Thymus (tissue), 11 donors: ENCODE measurements around the gene NCKAP1. TPM values are rescaled to one million over a fixed set of nuclear protein-coding genes. Genes with fewer than 3 reads are reported as not detected.
A peak's percentile ranks its signal among the peaks of the same experiment; 100 is the strongest.
"Not testable (repeated sequence)": the region's sequence is repeated elsewhere in the genome, so short reads cannot be mapped to it uniquely, and the experiment has no call there.

Experiments used
- DNase-seq, 9 donors: peaks; one replicate each; pipeline ENCODE4 v3.0.0-alpha.2; 2013; ENCODE audit warnings: low spot score in 9 of 9, low read depth in 6 of 9, missing footprints in 1 of 9
- H3K27ac ChIP-seq, 2 donors: one replicate each; pipeline ENCODE4 v1.5.1; 2013; ENCODE audit warnings: control low read depth in 1 of 2, low read depth in 1 of 2, low read length in 1 of 2, mild to moderate bottlenecking in 1 of 2, moderate library complexity in 1 of 2
- H3K27me3 ChIP-seq, 2 donors: one replicate each; pipeline ENCODE4 v1.5.1; 2013; ENCODE audit warnings: low read length in 1 of 2; ENCODE audit not compliant: control insufficient read depth in 2 of 2, insufficient read depth in 1 of 2
- H3K36me3 ChIP-seq, 2 donors: one replicate each; pipeline ENCODE4 v1.5.1; 2013; ENCODE audit warnings: low read length in 1 of 2, mild to moderate bottlenecking in 1 of 2, moderate library complexity in 1 of 2; ENCODE audit not compliant: control insufficient read depth in 2 of 2, insufficient read depth in 2 of 2
- H3K4me1 ChIP-seq, 2 donors: one replicate each; pipeline ENCODE4 v1.5.1; 2013; ENCODE audit warnings: low read length in 2 of 2; ENCODE audit not compliant: control insufficient read depth in 2 of 2, insufficient read depth in 2 of 2
- H3K4me3 ChIP-seq, 2 donors: one replicate each; pipeline ENCODE4 v1.5.1; 2013; ENCODE audit warnings: low read length in 2 of 2, control low read depth in 1 of 2, mild to moderate bottlenecking in 1 of 2
- H3K9me3 ChIP-seq, 2 donors: one replicate each; pipeline ENCODE4 v1.5.1; 2013; ENCODE audit warnings: low read length in 1 of 2, mild to moderate bottlenecking in 1 of 2; ENCODE audit not compliant: control insufficient read depth in 2 of 2, insufficient read depth in 1 of 2
- WGBS: extraction: QIAGEN DNeasy Blood & Tissue Kit; methylation state at CpG from one replicate; pipeline ENCODE4 v1.1.7; 2013; 5-methylcytosine and 5-hydroxymethylcytosine counted together
- polyA plus RNA-seq: library from polyadenylated mRNA; stranded (reverse); fragments of 200-250 nt; gene quantifications from one replicate; pipeline ENCODE4 v1.2.3, GENCODE V29; 2013
- total RNA-seq: library from RNA; stranded (reverse); fragments of 120-200 nt; gene quantifications from one replicate; pipeline ENCODE4 v1.2.4, GENCODE V29; 2013
- donor health status: healthy.

The NCKAP1 gene
- total and polyA plus RNA-seq, 2 donors: 23.7 to 36.8 TPM

DNA sequence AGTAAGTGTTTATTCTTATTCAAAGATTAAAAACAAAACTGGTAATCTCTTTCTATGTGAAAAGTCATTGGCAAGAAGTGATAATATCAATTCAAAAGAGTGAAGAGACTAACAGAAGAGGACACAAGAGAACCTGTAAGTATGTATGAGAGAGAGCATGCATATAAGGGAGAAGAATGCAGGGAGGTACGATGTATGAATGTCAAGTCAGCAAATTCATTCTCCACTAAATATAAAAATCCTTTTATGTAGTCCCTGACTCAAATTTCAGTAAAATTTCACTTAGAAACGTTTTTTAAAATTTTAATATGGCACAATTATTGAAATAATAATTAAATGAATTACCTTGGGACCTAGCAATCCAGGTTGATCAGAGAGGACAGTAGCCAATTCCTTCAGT is 55.3 kb downstream of the NCKAP1 start:
- no peak overlapping the region for H3K27ac ChIP-seq
- DNase-seq: no peak
- WGBS: 77% methylated on average over 2 of the region's 2 CpGs
- H3K9me3 ChIP-seq: no peaks in the 10 kb centered on the region
- H3K27me3 ChIP-seq: no peaks in the 10 kb centered on the region
- H3K4me3 ChIP-seq: no peak overlapping the region
- no peaks in the 10 kb centered on the region for H3K4me1 ChIP-seq
- H3K36me3 ChIP-seq: no peaks in the 10 kb centered on the region

DNA sequence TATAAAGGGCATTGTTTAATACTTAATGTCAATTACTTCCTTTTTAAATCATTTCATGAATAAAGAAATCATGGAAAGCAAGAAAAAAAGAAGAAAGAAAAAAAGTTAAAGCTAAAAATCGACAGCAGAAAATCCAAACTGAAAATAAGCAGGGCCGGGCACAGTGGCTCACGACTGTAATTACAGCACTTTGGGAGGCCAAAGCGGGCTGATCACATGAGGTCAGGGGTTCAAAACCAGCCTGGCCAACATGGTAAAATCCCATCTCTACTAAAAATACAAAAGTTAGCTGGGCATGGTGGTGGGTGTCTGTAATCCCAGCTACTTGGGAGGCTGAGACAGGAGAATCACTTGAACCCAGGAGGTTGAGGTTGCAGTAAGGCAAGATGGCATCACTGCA is 56.8 kb downstream of the NCKAP1 start:
- not testable (repeated sequence) for H3K36me3 ChIP-seq, H3K4me1 ChIP-seq, H3K9me3 ChIP-seq, H3K4me3 ChIP-seq, H3K27me3 ChIP-seq, DNase-seq, H3K27ac ChIP-seq
- WGBS: 94% methylated on average over 4 of the region's 4 CpGs

DNA sequence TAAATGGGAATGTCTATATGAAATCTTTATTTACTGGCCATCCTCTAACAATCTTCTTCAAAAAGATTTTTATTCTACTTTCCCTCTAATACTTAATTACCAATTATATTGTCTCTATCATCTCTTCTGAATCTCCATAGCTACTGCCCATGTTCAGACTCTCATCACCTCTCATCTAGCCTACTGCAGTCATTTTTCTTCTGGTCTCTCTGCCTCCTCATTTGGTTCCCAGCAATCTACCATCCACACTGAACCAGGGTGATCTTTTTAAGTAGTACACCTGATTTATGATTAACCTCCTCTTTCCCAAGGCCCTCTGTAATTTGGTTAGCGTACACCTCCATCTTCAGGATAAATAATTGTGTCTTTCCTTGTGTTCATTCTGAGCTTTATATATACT is 57.6 kb downstream of the NCKAP1 start:
- no peaks in the 10 kb centered on the region for H3K4me1 ChIP-seq
- H3K4me3 ChIP-seq: no peak overlapping the region
- no peaks in the 10 kb centered on the region for H3K36me3 ChIP-seq
- no peaks in the 10 kb centered on the region for H3K9me3 ChIP-seq
- H3K27ac ChIP-seq: no peak overlapping the region
- H3K27me3 ChIP-seq: no peaks in the 10 kb centered on the region
- 97% methylated on average over 1 of the region's 1 CpG for WGBS
- no peak for DNase-seq

DNA sequence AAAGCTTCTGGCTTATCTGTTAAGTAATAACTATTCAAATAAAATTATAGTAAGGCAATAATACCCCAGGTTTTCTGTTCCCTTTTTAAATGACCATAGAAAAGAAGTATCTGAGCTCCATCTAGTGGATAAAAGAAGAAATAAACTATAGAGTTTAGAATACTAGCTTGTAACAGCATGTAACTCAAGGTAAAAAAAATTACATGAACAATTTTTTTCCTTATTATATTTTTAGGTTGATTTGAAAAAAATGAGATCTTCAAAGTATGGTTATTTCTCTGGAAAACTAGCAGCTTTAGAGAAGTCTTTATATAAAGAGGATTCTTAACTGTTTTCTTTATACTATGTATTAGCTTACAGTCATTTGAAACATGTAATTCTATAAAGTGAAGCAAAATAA is 58.1 kb downstream of the NCKAP1 start:
- Histone ChIP-seq H3K4me1 (no peaks in the 10 kb centered on the region), H3K27me3 (no peaks in the 10 kb centered on the region), H3K36me3 (no peaks in the 10 kb centered on the region), H3K9me3 (no peaks in the 10 kb centered on the region), H3K4me3 (no peak overlapping the region), H3K27ac (no peak overlapping the region)
- DNase-seq: peak in 7 of 9 donors; percentile 2 to 58 (median 15)

DNA sequence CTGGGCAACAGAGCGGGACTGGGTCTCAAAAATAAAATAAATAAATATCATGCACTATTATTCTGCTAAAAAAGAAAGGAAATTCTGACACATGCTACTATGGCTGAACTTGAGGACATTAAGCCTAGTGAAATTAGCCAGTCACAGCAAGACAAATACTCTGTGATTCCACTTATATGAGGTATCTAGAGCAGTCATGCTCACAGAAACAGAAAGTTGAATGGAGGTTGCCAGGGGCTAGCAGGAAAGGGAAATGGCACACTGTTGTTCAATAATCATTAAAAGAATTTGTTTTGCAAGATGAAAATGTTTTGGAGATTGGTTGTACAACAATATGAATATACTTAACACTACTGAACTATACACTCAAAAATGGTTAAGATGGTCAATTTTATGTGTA is 60.8 kb downstream of the NCKAP1 start:
- H3K4me3 ChIP-seq: no peak overlapping the region
- H3K27me3 ChIP-seq: no peaks in the 10 kb centered on the region
- H3K9me3 ChIP-seq: no peaks in the 10 kb centered on the region
- H3K36me3 ChIP-seq: no peaks in the 10 kb centered on the region
- H3K27ac ChIP-seq: no peak overlapping the region
- WGBS: 100% methylated on average over 1 of the region's 1 CpG
- no peak for DNase-seq
- H3K4me1 ChIP-seq: no peaks in the 10 kb centered on the region

DNA sequence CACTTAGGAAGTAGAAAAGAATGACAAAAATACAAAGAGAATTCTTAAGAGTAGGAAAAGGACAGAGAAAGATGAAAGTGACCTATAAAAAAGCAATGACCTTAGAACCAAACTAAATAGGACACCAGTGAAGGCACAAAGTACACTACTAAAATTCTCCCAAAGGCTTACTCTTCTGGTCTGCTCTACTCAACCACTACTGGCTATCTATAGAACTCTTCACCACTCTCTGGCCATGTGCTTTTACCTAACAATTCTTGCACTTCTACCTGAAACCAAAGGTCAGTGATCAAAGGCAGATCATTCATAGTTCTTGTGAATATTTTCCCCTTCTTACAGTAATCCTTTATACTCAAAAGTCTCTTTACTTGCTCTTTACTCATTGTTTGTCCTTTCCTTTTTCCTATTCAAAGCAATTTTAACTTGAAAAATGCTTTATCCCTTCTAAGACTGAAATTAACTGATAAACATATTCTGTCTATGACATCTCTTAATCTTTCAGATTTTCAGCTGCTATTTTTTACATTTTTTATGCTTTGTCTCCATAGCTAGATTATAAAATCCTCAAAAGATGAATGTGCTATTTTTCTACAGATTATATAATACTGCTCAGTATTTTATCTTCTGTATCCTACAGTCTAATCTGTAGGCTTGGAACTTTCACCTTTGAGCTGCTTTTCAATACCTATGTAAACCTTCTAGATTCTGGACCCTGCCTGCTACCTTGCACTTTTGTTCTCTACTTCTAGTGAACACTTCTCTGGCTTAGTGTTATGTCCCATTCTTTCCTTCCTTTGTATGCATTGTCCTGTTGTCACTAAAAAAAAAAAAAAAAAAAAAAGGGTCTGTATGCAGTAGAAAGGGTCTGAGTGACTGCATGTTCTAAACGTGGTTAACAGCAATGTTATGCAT is 64.6 kb downstream of the NCKAP1 start:
- 90% methylated on average over 1 of the region's 1 CpG for WGBS
- no peaks in the 10 kb centered on the region for H3K36me3 ChIP-seq

DNA sequence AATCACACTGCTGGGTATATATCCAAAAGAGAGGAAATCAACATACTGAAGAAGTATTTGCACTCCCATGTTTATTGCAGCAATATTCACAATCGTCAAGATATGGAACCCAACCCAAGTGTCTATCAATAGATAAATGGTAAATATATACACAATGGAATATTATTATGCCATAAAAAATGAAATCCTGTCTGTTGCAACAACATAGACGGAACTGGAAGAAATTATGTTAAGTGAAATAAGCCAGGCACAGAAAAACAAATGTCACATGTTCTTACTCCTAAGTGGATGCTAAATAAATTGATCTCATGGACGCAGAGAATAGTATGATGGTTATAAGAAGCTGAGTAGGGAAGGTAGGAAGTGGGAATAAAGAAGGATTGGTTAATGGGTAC is 65.7 kb downstream of the NCKAP1 start:
- whole genome bisulfite sequencing: 95% methylated on average over 3 of the region's 3 CpGs
- Histone ChIP-seq H3K9me3 (no peaks in the 10 kb centered on the region), H3K4me3 (no peak overlapping the region), H3K36me3 (no peaks in the 10 kb centered on the region), H3K27me3 (no peaks in the 10 kb centered on the region), H3K27ac (no peak overlapping the region), H3K4me1 (no peaks in the 10 kb centered on the region)
- DNase-seq: no peak

More for the DNA sequence above, 64.6 kb downstream of the NCKAP1 start:
- H3K4me1 ChIP-seq: no peaks in the 10 kb centered on the region
- H3K4me3 ChIP-seq: no peak overlapping the region
- no peak overlapping the region for H3K27ac ChIP-seq
- H3K27me3 ChIP-seq: no peaks in the 10 kb centered on the region
- no peak for DNase-seq
- H3K9me3 ChIP-seq: no peaks in the 10 kb centered on the region

DNA sequence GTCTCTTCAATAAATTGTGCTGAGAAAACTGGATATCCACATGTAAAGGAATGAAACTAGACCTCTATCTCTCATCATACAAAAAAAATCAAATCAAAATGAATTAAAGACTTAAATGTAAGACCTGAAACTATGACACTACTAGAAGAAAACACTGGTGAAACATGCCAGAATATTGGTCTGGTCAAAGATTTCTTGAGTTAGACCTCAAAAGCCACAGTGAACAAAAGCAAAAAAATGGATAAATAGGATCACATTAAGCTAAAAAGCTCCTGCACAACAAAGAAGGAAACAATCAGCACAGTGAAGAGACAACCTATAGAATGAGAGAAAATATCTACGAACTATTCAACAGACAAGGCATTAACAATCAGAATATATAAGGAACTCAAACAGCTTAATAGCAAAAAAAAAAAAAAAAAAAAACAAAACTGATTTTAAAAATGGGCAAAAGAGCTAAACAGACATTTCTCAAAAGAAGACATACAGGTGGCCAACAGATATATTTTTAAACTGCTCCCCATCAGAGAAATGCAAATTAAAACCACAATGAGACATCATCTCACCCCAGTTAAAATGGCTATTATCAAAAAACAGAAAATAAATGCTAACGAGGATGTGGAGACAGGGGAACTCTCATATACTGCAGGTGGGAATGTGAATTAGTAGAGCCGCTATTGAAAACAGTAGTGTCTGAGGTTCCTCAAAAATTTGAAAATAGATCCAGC is 66.3 kb downstream of the NCKAP1 start:
- H3K27ac ChIP-seq: no peak overlapping the region
- no peak for DNase-seq
- H3K9me3 ChIP-seq: no peaks in the 10 kb centered on the region
- H3K36me3 ChIP-seq: no peaks in the 10 kb centered on the region
- H3K27me3 ChIP-seq: no peaks in the 10 kb centered on the region
- H3K4me3 ChIP-seq: no peak overlapping the region
- WGBS: 97% methylated on average over 3 of the region's 3 CpGs
- no peaks in the 10 kb centered on the region for H3K4me1 ChIP-seq

DNA sequence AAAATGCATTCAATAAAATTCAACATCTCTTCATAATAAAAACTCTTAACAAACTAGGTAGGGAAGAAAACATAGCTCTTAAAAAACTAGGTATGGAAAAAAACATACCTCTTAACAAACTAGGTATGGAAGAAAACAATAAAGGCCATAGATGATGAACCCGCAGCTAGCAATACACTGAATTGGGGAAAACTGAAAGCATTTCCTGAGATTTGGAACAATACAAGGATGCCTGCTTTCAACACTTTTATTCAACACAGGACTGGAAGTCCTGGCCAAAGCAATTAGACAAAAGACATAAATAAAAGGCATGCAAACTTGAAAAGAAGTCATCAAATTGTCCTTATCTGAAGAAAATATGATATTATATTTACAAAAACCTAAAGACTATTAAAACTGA is 67.8 kb downstream of the NCKAP1 start:
- no peak for DNase-seq
- H3K4me1 ChIP-seq: no peaks in the 10 kb centered on the region
- no peak overlapping the region for H3K4me3 ChIP-seq
- 100% methylated on average over 1 of the region's 1 CpG for whole genome bisulfite sequencing
- H3K9me3 ChIP-seq: no peaks in the 10 kb centered on the region
- H3K27ac ChIP-seq: no peak overlapping the region
- H3K27me3 ChIP-seq: no peaks in the 10 kb centered on the region
- H3K36me3 ChIP-seq: no peaks in the 10 kb centered on the region
